Osteoblast (primary cell): Measurements from ENCODE around the gene SMC3. TPM values are rescaled to one million over a fixed set of nuclear protein-coding genes. Genes with fewer than 3 reads are reported as not detected.

Source experiments
- DNase-seq: peaks from one replicate; pipeline ENCODE4 v3.0.0; 2011; ENCODE audit warnings: low spot score, mixed read lengths; ENCODE audit not compliant: insufficient read length; ENCODE audit errors: missing footprints
- H2AFZ ChIP-seq: 2 replicates; pipeline ENCODE4 v1.6.0; 2011; ENCODE audit warnings: mild to moderate bottlenecking, low read length
- H3K27ac ChIP-seq: 2 replicates; pipeline ENCODE4 v1.5.1; 2011; ENCODE audit warnings: mild to moderate bottlenecking, low read depth, low read length, moderate library complexity
- H3K27me3 ChIP-seq: 2 replicates; pipeline ENCODE4 v1.6.0; 2012; ENCODE audit warnings: mild to moderate bottlenecking, control low read depth, inconsistent platforms, low read length, moderate library complexity; ENCODE audit not compliant: insufficient read depth
- H3K36me3 ChIP-seq: 2 replicates; pipeline ENCODE4 v1.5.1; 2011; ENCODE audit warnings: mild to moderate bottlenecking, low read length, control low read depth, moderate library complexity; ENCODE audit not compliant: insufficient read depth
- H3K4me1 ChIP-seq: 2 replicates; pipeline ENCODE4 v1.5.1; 2011; ENCODE audit warnings: mild to moderate bottlenecking, low read length, control low read depth, moderate library complexity; ENCODE audit not compliant: insufficient read depth
- H3K4me2 ChIP-seq: 2 replicates; pipeline ENCODE4 v1.6.0; 2011; ENCODE audit warnings: mild to moderate bottlenecking, low read length; ENCODE audit not compliant: insufficient read depth
- H3K4me3 ChIP-seq: fragments of 200-600 bp; sonication (generic); 3 replicates; pipeline ENCODE4 v1.5.1; 2012; ENCODE audit warnings: mild to moderate bottlenecking, low read length, inconsistent platforms; ENCODE audit not compliant: insufficient read depth
- H3K79me2 ChIP-seq: 2 replicates; pipeline ENCODE4 v1.6.0; 2012; ENCODE audit warnings: mild to moderate bottlenecking, low read length, control low read depth, inconsistent platforms; ENCODE audit not compliant: insufficient read depth
- H3K9me3 ChIP-seq: 2 replicates; pipeline ENCODE4 v1.5.1; 2011; ENCODE audit warnings: low read depth, low read length, control low read depth
- H4K20me1 ChIP-seq: 2 replicates; pipeline ENCODE4 v1.6.0; 2012; ENCODE audit warnings: mild to moderate bottlenecking, low read length, control low read depth; ENCODE audit not compliant: insufficient read depth
- CTCF ChIP-seq: IDR thresholded peaks from 2 replicates; pipeline ENCODE4 v1.5.1; 2011; ENCODE audit warnings: mild to moderate bottlenecking, low read depth, low read length, moderate library complexity; ENCODE audit errors: extremely low read depth
- total RNA-seq: library from RNA; depleted of rRNA; stranded (reverse); fragments of >200 nt; gene quantifications from 2 replicates; pipeline ENCODE4 v1.2.3, GENCODE V29; 2012

The SMC3 gene
- total RNA-seq, 1 donor: 20.3 TPM

GRCh38 chr10:110546077-110546476 lies 21.4 kb upstream of the SMC3 start:
- Histone ChIP-seq H3K9me3 (no peaks in the 10 kb centered on the region), H3K4me1 (no peaks in the 10 kb centered on the region), H3K27ac (no peak overlapping the region), H3K4me2 (no peak overlapping the region), H3K27me3 (peaks cover 7% of the 10 kb centered on the region), H2AFZ (no peak overlapping the region), H3K4me3 (no peak overlapping the region), H3K36me3 (no peaks in the 10 kb centered on the region), H3K79me2 (no peaks in the 10 kb centered on the region), H4K20me1 (no peaks in the 10 kb centered on the region)
- no peak for DNase-seq
- TF ChIP-seq CTCF: no peak

- Histone ChIP-seq H4K20me1 (no peaks in the 10 kb centered on the region), H3K9me3 (no peaks in the 10 kb centered on the region), H3K27ac (no peak overlapping the region), H3K4me3 (no peak overlapping the region), H3K4me1 (no peaks in the 10 kb centered on the region), H3K27me3 (peaks cover 7% of the 10 kb centered on the region), H3K36me3 (no peaks in the 10 kb centered on the region), H2AFZ (no peak overlapping the region), H3K4me2 (no peak overlapping the region), H3K79me2 (no peaks in the 10 kb centered on the region)
- no peak for DNase-seq
- no peak for TF ChIP-seq CTCF
These were observed 20.9 kb upstream of the SMC3 start for GRCh38 chr10:110546499-110547110.

- H3K27ac ChIP-seq: no peak overlapping the region
- H3K4me1 ChIP-seq: no peaks in the 10 kb centered on the region
- TF ChIP-seq CTCF: peak; percentile 86
- no peak for DNase-seq
- no peaks in the 10 kb centered on the region for H3K36me3 ChIP-seq
- H4K20me1 ChIP-seq: no peaks in the 10 kb centered on the region
- H3K79me2 ChIP-seq: no peaks in the 10 kb centered on the region
- H2AFZ ChIP-seq: no peak overlapping the region
- no peak overlapping the region for H3K4me3 ChIP-seq
- H3K9me3 ChIP-seq: no peaks in the 10 kb centered on the region
- H3K27me3 ChIP-seq: peaks cover 7% of the 10 kb centered on the region
- no peak overlapping the region for H3K4me2 ChIP-seq
These were observed 20.2 kb upstream of the SMC3 start for GRCh38 chr10:110547139-110547761.

- Histone ChIP-seq H4K20me1 (no peaks in the 10 kb centered on the region), H3K27ac (no peak overlapping the region), H3K36me3 (no peaks in the 10 kb centered on the region), H3K4me3 (no peak overlapping the region), H3K9me3 (no peaks in the 10 kb centered on the region), H3K79me2 (no peaks in the 10 kb centered on the region), H3K4me2 (no peak overlapping the region), H2AFZ (no peak overlapping the region), H3K4me1 (no peaks in the 10 kb centered on the region), H3K27me3 (peaks cover 7% of the 10 kb centered on the region)
- no peak for TF ChIP-seq CTCF
- DNase-seq: no peak
These were observed 19.5 kb upstream of the SMC3 start for GRCh38 chr10:110548002-110548401.
